Astrocyte (in vitro differentiated cells and primary cell): Measurements from ENCODE around the gene B3GNT4. TPM values are rescaled to one million over a fixed set of nuclear protein-coding genes. Genes with fewer than 3 reads are reported as not detected.

Experiments
- total RNA-seq: library from RNA; stranded (reverse); gene quantifications from 2 replicates; pipeline ENCODE4 v1.2.1, GENCODE V29; 2021

The B3GNT4 gene
- total RNA-seq, 1 donor from 2014 or later = 0.54 TPM

Other genes starting within 250 kb of the B3GNT4 start
- 8.5 and 9.6 TPM in 2 replicates for gene BCL7A, start 181.8 kb upstream of the B3GNT4 start, total RNA-seq
- gene MLXIP, start 125.0 kb upstream of the B3GNT4 start, total RNA-seq = 62.5 and 73.4 TPM in 2 replicates
- not detected in 2 replicates for gene IL31, start 29.5 kb upstream of the B3GNT4 start, total RNA-seq
- gene LRRC43, start 20.6 kb upstream of the B3GNT4 start, total RNA-seq = 0.72 and 0.73 TPM in 2 replicates
- 87.6 and 91.6 TPM in 2 replicates for gene DIABLO, start 22.3 kb downstream of the B3GNT4 start, total RNA-seq
- 31.6 and 34.3 TPM in 2 replicates for gene VPS33A, start 62.8 kb downstream of the B3GNT4 start, total RNA-seq
- gene CLIP1, start 219.0 kb downstream of the B3GNT4 start, total RNA-seq = 59.4 and 70.0 TPM in 2 replicates